ENCODE data around the gene SCAMP2. TPM values are rescaled to one million over a fixed set of nuclear protein-coding genes. Genes with fewer than 3 reads are reported as not detected.

SCAMP2 gene
- total and polyA plus RNA-seq, 2 of the 13 experiments (the other 11 are each of a cell fraction or from before 2014, with no cell fraction given): 34.8 to 121 TPM

DNA sequence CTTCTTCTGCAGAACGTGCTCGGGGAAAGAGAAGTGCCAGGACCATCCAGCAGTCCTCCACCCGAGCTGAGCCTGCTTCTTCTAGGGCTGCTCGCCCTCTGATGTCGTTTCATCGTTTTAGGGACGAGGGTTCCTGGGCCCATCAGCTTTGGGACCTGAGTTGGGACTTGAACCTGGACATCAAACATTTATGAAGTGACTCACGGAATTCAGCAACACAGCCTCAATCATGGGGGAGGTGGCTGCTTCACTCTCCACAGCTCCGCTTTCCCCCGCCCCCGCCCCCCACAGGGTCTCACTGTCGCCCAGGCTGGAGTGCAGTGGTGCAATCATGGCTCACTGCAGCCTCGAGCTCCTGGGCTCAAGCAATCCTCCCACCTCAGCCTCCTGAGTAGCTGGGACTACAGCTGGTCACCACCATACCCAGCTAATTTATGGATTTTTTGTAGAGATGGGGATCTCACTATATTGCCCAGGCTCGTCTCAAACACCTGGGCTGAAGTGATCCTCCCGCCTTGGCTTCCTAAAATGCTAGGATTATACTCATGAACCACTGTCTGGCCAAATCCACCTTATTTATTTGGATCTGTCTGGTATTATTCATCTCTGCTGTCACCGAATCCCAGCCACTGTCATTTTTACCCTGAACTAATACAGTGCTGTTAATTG, 725 bp upstream of the SCAMP2 start (continued):
- TF ChIP-seq ZNF775 (CRISPR knock-in tag; IDR thresholded peaks at IDR 0.05; ENCODE audit: borderline replicate concordance) (no peak), KLF11 (CRISPR knock-in tag; IDR thresholded peaks at IDR 0.05) (no peak), SALL1 (CRISPR knock-in tag; IDR thresholded peaks at IDR 0.05) (0 out of 2 replicates have a peak, but pooled peaks have one; percentile 44), ATRX (CRISPR knock-in tag; IDR thresholded peaks at IDR 0.05; ENCODE audit: borderline replicate concordance) (no peak), SMAD3 (CRISPR knock-in tag; IDR thresholded peaks at IDR 0.05) (0 out of 2 replicates have a peak, but pooled peaks have one; percentile 2), MEIS2 (CRISPR knock-in tag; IDR thresholded peaks at IDR 0.05) (no peak), CEBPG (CRISPR knock-in tag; IDR thresholded peaks at IDR 0.05) (peak; percentile 13; the same call in 1 of the 2 replicates), ZNF580 (CRISPR knock-in tag; IDR thresholded peaks at IDR 0.05; ENCODE audit: borderline replicate concordance, low read depth) (0 out of 2 replicates have a peak, but pooled peaks have one; percentile 10), LCORL (IDR thresholded peaks at IDR 0.05) (no peak), LCORL (CRISPR knock-in tag; IDR thresholded peaks at IDR 0.05) (0 out of 2 replicates have a peak, but pooled peaks have one; percentile 11), EED (CRISPR knock-in tag; IDR thresholded peaks at IDR 0.05) (no peak), ZNF496 (CRISPR knock-in tag; IDR thresholded peaks at IDR 0.05; ENCODE audit: insufficient replicate concordance) (no peak), ZUFSP (CRISPR knock-in tag; IDR thresholded peaks at IDR 0.05; ENCODE audit: borderline replicate concordance) (no peak), NAIF1 (CRISPR knock-in tag; IDR thresholded peaks at IDR 0.05; ENCODE audit: borderline replicate concordance) (0 out of 2 replicates have a peak, but pooled peaks have one; percentile 27), ATF1 (CRISPR knock-in tag; IDR thresholded peaks at IDR 0.05) (no peak), ZNF205 (CRISPR knock-in tag; IDR thresholded peaks at IDR 0.05) (no peak), FOXP4 (CRISPR knock-in tag; IDR thresholded peaks at IDR 0.05) (no peak), JUN (CRISPR knock-in tag; IDR thresholded peaks at IDR 0.05) (no peak), DNMT1 (CRISPR knock-in tag; IDR thresholded peaks at IDR 0.05) (no peak), RFX1 (IDR thresholded peaks at IDR 0.05) (no peak), GLI4 (CRISPR knock-in tag; IDR thresholded peaks at IDR 0.05; ENCODE audit: borderline replicate concordance) (0 out of 2 replicates have a peak, but pooled peaks have one; percentile 12)
- TF ChIP-seq, protein P1, sequence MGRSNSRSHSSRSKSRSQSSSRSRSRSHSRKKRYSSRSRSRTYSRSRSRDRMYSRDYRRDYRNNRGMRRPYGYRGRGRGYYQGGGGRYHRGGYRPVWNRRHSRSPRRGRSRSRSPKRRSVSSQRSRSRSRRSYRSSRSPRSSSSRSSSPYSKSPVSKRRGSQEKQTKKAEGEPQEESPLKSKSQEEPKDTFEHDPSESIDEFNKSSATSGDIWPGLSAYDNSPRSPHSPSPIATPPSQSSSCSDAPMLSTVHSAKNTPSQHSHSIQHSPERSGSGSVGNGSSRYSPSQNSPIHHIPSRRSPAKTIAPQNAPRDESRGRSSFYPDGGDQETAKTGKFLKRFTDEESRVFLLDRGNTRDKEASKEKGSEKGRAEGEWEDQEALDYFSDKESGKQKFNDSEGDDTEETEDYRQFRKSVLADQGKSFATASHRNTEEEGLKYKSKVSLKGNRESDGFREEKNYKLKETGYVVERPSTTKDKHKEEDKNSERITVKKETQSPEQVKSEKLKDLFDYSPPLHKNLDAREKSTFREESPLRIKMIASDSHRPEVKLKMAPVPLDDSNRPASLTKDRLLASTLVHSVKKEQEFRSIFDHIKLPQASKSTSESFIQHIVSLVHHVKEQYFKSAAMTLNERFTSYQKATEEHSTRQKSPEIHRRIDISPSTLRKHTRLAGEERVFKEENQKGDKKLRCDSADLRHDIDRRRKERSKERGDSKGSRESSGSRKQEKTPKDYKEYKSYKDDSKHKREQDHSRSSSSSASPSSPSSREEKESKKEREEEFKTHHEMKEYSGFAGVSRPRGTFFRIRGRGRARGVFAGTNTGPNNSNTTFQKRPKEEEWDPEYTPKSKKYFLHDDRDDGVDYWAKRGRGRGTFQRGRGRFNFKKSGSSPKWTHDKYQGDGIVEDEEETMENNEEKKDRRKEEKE (IDR thresholded peaks at IDR 0.05): no peak
- TF ChIP-seq, protein P2, sequence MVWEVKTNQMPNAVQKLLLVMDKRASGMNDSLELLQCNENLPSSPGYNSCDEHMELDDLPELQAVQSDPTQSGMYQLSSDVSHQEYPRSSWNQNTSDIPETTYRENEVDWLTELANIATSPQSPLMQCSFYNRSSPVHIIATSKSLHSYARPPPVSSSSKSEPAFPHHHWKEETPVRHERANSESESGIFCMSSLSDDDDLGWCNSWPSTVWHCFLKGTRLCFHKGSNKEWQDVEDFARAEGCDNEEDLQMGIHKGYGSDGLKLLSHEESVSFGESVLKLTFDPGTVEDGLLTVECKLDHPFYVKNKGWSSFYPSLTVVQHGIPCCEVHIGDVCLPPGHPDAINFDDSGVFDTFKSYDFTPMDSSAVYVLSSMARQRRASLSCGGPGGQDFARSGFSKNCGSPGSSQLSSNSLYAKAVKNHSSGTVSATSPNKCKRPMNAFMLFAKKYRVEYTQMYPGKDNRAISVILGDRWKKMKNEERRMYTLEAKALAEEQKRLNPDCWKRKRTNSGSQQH (CRISPR knock-in tag; IDR thresholded peaks at IDR 0.05; ENCODE audit: low read depth): no peak

All from HepG2 (cell line).